ENCODE results near the gene FCMR.

FCMR gene

GRCh38 chr1:206949641-206950040 is 27.9 kb upstream of the FCMR start:
- DNase-seq: no peak

- no peak for DNase-seq
These were observed 27.5 kb upstream of the FCMR start for GRCh38 chr1:206949208-206949607.

DNA sequence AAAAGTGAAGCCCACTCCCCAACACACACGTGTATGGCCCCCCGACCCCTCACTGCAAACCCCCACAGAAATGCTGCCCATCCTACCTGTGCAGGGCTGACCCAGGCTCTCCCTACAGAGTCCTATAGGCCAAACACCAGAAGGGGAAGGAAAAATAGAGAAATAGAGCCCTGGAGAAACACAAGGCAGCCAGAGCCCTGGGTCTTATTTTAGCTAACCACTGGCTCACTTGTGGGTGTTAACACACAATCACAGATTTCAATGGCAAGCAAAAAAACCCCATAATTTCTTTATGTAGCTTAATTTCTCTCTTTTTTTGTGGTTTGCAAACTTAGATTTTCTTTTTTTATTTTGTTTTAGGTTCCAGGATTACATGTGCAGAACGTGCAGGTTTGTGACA is 25.5 kb upstream of the FCMR start:
- no peak for DNase-seq

DNA sequence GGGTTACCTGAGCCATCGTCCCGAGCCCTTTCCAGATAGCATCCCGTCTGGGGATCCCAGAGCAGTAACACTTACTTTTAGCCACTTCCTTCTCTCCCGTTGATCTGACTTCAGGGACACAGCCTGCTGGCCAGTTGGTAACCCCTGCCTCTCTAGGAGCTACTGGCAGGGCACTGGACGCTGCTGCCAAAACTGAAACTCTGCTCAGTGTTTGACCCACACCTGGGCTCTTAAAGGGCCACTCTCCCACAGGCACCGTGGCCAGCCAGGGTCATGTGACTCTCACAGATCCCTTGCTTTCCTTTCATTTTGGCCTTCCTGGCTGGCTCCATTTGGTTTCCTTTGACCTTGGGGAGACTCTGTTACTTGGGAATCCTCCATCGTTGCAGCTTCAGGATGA is 24.5 kb upstream of the FCMR start, which contains the start of gene PIGR:
PIGR (minus strand) TSS at position 206 of the 400 bp plus-strand sequence. CDS start 5,935 bp downstream, outside the sequence.
- no peak for DNase-seq

DNA sequence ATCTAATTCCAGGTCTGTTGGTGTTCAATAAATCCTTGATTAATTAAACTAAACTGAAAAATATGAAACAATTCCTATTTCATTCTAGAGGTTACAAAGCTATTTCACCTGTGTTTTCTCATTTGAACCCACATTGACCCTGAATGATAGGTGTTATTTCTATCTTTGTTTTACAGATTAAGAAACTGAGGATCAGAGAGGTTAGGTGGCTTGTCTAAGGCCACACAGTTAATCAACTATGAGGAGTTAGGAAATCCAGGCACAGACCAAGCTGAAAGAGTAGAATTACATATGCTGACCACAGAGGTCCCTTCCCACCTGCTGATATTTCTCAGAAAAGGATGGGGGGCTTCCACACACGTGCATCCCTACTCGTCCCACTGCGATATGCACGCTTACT is 24.0 kb upstream of the FCMR start:
- no peak for DNase-seq

GRCh38 chr1:206944703-206945102 is 23.0 kb upstream of the FCMR start:
- peak; percentile 23 for DNase-seq

DNA sequence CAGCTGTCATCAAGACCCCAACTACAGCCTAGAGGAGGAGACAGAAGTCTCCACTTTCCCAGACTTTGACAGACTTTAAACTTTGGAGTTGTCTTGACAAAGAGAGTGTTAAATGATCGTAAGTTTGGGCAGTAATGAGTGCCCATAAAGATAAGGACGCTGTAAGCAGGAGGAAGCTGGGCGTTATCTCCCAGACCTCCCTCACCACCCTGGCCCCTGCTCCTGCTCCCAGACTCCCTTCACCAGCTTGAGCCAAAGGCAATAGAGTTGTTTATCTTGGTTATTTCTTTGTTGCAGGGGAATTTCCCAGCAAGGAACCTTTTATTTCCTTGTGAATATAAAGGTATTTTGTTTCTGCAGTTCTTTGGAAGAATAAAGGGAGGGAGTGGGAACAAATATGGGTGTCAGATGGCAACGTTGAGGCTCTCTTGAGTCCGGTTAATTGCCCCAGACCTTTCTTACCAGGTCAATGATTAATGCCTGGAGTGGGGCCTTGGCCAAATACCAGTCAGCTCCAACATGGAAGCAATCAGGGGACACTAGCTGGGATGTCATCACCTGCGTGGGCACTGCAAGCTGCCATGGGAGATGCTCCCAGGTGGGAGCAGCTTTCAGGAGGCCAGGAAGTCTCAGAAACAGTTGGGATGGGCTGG is 20.2 kb upstream of the FCMR start:
- DNase-seq: no peak

GRCh38 chr1:206940588-206940936 is 18.8 kb upstream of the FCMR start:
- DNase-seq: no peak

- DNase-seq: no peak
These were observed 18.3 kb upstream of the FCMR start for GRCh38 chr1:206939841-206940587.

- no peak for DNase-seq
These were observed 17.4 kb upstream of the FCMR start for GRCh38 chr1:206939131-206939530.

GRCh38 chr1:206937425-206937824 is 15.7 kb upstream of the FCMR start:
- DNase-seq: no peak

DNA sequence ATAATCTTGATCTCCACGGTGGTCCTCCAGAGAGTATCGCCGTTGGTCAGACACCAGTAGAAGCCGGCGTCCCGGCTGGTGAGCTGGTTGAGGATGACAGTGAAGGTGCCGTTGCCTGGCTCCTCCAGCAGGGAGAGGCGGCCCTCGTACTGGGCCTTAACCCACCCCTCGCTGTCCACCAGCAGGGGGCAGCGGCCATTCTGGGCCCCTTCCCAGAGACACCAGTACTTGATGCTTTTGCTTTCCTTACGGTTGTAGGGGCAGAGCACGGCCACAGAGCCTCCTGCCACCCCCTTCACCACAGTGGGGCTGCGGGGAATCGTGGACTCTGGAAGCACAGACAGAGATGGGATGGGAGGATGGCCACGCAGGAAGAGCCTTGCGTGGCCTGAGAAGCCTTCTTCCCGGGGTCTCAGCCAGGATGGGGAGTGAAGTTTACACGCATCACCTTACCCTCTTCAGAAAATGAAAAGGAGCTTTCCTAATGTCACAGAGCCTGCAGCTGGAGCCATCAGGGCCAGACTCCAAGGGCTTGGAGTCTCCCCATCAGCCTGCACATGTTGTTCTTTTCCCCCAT is 13.8 kb upstream of the FCMR start:
- DNase-seq: peak; percentile 41

DNA sequence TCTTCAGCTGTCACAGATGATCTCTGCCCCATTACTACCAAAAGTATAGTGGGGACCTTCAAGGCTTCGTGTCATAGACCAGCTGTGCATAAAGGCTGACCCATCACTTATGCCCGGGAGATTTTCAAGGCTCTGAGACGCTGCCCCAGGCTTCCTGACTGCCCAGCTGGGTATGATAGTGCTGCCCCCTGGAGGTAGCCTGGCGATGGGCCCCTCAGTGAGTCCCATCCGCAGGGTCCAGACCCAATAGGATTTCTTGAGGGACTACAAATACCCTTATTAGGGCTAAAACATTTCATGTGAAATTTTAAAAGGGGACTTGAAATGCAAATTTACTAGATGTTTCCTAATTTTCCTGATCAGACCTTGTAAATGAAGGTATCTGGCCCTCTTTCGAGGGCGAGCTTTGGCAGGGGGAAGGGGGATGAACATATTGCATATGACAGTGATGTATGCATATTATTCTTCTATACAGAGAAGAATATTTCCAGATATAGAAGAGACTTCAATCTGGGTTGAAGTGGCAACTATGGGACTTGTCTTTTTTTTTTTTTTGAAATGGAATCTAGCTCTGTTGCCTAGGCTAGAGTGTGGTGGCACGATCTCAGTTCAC is 11.7 kb upstream of the FCMR start:
- peak; percentile 79 for DNase-seq

DNA sequence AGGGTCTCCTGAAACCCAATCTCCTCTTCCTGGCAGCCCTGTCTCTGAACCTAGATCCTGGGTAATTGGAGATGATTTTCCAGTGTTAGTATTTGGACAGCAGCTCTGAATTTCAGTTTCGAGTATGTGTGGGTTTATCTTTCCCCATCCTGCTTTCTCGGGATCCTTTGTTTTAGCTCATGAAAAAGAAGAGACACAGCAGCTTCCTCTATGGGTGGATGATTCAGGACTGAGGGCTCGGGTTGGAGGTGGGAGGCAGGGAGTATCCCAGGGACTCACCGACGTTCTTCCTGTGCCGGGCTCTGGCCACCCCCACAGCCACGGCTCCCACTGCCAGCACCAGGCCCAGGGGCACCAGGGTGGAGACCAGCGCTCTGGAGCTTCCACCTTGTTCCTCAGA is 10.4 kb upstream of the FCMR start:
- no peak for DNase-seq

GRCh38 chr1:206931709-206932108 is 10.0 kb upstream of the FCMR start:
- no peak for DNase-seq

DNA sequence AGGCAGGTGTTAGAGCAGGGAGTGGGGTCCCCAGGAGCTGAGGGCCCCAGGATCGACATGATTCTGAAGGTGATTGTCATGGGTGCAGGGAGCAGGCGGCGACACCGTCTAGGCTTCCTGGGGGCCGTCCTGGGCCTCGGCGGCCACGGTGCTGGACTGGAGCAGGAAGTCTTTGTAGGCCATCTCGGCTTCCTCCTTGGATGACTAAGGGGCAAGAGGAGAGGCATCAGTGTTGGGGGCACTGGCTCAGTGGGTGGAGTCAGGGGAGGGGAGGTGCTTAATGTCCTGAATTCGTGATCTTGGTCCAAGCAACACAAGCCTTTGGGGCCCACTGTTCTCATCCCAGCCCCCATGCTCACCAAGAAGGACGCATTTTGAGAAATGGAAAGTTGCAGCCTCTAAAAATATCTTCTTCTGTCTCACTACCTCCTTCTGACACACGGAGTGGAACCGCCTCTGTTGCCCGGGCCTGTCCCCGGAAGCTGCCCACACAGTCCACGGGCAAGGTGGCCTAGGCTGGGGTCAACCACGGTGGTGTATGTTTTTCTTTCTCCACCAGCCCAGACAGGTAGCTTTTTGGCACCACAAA is 8.6 kb upstream of the FCMR start:
- DNase-seq: peak; percentile 40

GRCh38 chr1:206929524-206929923 is 7.8 kb upstream of the FCMR start:
- DNase-seq: no peak

- no peak for DNase-seq
These were observed 4.5 kb upstream of the FCMR start for GRCh38 chr1:206926286-206926685.

DNA sequence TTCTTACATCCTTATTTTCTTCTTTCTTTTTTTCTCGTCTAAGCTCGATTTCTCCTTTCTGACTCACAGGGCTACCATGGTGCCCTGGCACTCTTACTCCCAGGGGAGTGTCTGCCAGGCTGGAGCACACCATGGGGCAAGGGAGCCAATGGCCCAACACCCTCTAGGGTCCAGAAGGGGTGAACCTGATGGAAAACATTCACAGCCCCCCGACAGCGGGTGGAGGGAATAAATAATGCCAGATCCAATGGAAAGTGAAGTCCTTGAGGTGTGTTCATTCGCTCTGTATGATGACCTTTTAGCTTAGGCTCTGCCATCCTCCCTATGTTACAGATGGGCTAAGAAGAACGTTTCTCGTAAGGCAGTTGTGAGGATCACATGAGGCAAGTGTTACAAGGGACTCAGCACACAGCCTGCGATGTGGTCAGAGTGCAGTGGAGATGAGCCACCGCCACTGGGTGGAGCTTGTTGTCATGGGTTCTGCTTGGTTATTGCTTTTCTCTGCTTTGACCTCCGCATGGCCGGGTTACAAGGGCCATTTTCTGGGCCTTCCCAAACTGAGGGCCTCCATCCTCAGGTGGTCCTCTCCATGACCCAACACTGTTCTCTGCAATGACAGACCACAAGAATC is 3.5 kb upstream of the FCMR start:
- peak; percentile 76 for DNase-seq

DNA sequence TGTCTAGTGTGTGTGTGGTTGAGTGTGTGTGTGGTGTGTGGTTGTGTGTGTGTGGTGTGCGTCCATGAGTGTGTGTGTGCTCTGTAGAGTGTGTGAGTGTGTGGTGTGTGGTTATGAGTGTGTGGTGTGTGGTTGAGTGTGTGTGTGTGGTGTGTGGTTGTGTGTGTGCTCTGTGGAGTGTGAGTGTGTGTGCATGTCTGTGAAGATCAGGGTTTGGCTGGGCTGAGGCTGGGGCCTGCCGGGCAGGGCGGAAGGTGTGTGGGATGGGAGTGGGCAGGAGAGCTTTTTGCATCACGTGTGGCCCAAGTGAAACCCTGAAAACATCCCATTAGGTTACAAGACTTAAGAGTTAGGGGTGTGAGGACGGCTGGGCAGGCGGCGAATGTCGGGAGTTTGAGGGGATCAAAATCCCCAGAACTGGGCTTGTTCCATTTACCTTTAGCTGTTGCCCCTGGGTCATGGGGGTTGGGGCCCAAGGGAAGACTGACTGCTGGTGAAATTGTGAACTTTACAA is 2.9 kb upstream of the FCMR start:
- DNase-seq: peak; percentile 50

GRCh38 chr1:206923961-206924557 is 2.3 kb upstream of the FCMR start:
- DNase-seq: peak; percentile 30

Measured in CD4-positive, alpha-beta T cell treated with Interleukin-12 subunit alpha and Interleukin-12 subunit beta, for 1 hour (primary cell).